Bone marrow (tissue), 2 donors: ENCODE measurements around the gene CNNM4.

Experiments
- DNase-seq, 2 donors: peaks; one replicate each; lab custom pipeline; 2025; lab: John Stamatoyannopoulos, UW

The CNNM4 gene

DNA sequence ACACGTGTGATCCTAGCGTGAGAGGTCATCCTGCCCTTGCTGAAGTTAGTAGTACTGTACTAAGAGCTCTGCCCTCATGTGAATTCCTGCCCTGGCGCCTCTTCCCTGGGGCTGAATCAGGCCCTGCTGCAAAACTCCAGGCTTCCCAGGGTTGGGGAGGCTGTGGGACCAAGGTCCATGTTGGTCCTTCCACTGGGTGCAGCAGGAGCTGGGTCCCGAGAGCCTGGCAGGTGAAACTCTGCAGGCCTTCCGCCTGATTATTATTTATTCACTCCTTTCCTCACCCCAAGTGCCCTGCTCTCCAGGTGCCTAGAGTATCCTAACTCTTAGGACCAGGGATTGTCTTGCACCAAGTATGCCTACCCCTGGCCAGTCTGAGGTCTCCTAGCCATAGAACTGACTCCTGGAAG is 50.1 kb downstream of the CNNM4 start:
- no peak for DNase-seq

DNA sequence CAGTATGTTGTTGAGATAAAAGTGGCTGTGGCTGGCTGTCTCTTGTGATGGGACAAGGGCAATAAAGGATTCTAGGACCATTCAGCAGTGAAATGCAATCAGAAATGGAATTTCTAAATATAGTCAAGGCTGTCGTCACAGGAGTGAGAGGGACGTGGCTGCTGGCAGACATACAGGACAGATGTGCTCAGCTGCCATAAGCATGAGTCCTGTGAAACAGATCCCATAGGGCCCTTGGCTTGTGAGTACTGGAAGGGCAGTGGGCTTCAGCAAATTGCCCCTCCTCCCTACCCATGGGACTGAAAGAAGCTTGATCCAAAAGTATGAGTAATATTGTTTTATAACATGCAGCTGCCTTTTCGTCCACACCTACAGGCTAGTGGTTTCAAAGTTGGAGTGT is 51.2 kb downstream of the CNNM4 start:
- no peak for DNase-seq

DNA sequence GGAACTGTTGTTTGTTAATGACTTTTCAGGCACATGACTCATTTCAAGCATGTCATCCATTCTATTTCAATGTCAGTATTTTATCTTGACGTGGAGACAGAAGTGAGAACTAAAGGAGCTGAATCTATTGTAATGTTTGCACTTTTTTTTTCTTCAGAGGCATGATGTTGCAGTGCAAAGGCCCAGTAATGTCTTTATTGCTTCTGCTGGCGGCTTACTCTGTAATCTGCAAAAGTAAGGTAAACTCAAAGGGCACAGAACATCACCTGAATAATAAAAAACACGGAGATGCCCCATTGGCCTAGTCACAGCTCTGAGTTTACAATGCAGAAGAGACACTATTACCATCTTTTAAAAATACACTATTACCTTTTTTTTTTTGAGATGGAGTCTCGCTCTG is 53.0 kb downstream of the CNNM4 start:
- no peak for DNase-seq

DNA sequence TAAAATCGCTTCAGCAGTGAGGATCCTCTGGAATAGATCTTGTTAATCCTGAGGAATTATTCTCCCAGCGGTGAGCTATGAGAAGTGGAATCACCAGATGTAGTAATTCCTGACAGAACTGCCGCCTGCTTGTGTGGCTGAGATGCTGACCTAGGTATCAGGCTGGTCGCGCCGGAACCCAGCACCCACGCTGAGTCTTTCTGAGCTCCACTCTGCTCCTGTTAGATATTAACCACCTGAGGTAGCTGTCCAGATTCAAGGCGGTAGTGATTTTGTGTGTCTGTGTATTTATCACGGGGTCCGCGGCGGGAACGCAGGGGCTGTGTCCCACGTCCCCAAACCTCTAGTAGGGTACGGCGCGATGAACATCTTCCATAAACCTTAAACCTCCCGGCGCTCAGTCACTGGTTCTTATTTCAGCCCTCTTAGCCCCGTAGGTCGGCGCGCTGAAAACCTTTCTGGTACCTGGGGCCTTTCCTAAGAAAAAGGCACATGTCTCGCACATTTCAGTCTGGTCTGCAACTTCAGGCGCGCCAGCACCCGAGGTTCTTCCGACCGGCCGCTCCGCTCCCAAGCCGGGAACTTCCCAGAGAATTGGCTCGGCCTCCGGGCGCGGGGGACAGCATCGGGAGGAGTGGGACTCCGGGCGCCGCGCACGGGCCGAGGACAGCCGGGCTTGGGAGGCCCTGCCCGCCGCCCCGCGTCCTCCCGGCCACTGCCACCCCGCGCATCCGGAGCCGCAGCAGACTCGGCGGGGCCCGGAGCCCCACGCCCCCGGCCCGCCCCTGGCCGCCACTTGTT is 54.8 kb downstream of the CNNM4 start:
- DNase-seq: peak in 1 of 2 donors; percentile 25

DNA sequence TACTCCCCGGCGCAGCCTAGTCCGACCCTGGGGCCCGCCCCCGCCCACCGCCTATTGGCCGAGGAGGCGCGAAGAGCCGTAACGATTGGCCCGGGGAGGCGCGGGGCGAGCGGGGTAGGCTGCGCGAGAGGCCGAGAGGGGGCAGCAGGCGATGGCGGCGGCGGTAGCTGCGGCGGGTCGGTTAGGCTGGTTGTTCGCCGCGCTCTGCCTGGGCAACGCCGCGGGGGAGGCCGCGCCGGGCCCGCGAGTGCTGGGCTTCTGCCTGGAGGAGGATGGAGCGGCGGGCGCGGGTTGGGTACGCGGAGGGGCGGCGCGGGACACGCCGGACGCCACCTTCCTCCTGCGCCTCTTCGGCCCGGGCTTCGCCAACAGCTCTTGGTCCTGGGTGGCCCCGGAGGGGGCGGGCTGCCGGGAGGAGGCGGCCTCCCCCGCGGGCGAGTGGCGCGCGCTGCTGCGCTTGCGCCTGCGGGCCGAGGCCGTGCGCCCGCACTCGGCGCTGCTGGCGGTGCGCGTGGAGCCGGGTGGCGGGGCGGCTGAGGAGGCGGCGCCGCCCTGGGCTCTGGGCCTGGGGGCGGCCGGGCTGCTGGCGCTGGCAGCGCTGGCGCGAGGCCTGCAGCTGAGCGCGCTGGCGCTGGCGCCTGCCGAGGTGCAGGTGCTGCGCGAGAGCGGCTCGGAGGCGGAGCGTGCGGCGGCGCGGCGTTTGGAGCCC is 55.6 kb downstream of the CNNM4 start, which contains the start of gene CNNM3:
Gene CNNM3, plus strand, starts transcription at position 142 of the 709 bp plus-strand sequence. Its CDS starts 10 bp downstream, at position 152.
- DNase-seq: peak; percentile 76 to 86

DNA sequence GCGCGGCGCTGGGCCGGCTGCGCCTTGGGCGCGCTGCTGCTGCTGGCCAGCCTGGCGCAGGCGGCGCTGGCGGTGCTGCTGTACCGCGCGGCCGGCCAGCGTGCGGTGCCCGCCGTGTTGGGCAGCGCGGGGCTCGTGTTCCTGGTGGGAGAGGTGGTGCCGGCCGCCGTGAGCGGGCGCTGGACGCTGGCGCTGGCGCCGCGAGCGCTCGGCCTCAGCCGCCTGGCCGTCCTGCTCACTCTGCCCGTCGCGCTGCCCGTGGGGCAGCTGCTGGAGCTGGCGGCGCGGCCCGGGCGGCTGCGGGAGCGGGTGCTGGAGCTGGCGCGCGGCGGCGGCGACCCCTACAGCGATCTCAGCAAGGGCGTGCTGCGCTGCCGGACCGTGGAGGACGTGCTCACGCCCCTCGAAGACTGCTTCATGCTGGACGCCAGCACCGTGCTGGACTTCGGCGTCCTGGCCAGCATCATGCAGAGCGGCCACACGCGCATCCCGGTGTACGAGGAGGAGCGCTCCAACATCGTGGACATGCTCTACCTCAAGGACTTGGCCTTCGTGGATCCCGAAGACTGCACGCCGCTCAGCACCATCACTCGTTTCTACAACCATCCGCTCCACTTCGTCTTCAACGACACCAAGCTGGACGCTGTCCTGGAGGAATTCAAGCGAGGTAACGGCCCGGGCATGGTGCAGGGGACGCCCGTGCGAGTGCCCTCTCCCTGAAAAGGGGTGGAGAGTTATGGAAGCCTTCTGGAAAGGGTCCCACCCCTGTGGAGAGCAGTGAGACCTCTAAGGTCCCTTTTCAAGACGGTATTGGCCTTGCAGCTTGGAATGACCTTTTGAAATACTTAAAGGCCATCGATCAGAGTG is 56.4 kb downstream of the CNNM4 start:
- no peak for DNase-seq

DNA sequence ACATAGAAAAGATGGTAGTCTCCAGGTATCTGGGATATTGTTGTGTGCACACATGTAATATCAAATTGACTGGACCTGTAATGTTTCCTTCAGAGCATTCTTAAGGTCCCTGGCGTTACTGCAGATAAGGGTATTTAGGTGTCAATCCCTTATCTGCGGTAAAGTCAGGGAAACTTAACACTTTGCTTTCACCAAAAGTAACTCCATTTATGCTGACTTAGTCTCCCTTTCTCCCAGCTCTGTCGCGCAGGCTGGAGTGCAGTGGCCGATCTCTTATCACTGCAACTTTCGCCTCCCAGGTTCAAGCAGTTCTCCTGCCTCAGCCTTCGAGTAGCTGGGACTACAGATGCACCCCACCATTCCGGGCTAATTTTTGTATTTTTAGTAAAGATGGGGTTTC is 57.2 kb downstream of the CNNM4 start:
- no peak for DNase-seq

DNA sequence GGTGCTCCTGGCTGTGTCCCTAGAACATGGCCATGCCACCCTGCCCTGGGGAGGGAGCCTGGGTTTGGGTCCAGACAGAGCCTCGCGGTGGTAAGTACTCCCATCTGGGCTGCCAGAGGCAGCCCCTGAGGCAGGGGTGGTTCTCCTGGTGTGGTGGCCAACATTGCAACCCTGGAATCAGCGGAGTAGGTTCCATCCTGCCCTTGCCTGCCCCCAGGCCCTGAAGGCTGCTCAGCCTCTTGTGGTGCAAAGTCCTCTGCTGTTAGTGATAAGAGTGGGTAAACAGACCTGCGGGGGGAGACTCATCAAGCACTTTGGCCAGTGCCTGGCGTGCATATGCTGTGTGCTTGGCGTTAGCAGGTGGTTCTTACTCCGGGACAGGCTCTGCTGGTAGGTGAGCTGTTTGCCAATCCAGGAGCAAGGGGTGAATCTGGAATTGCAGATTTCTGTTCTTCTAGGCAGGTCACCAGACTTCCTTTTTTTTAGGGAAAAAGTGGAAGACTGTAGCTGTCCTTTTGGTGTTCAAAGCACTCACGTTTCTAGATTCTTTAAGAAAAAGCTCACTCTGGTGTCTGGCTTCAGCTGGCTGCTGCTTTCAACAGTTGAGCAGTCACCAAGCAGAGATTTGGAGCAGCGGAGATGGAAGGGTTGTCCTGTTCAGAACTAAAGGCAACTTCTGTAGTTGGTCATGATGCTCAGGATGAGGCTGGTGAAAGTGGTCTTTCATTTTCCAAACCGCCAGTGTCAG is 58.6 kb downstream of the CNNM4 start:
- DNase-seq: no peak

DNA sequence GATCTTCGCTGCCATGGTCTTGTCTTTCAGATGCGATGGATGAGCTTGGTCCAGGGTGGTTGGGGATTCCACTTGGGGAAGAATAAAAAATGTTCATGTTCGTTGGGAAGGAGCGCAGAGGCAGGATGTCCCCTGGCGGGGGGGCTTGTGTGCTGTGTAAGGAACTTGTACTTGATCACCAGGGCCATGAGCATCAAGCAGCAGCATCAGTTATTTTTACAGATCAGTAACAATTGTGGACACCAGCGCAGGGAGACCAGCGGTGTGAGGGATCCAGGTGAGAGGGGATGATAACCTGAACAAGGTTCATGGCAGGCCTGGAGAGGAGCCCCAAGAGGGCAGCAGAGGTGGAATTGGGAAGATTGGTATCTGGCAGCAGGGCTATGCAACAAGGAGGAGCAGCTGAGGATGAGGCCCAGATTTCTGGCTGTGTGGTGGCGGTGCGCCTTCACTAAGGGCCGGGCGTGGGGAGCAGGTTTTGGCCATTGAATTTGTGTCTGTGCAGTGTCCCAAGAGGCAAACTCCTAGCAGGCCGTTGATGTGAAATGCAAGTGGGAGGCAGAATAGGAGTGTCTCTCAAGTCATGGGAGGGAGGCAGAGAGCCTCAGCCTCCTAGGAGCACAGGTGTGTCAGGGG is 59.3 kb downstream of the CNNM4 start:
- DNase-seq: no peak

DNA sequence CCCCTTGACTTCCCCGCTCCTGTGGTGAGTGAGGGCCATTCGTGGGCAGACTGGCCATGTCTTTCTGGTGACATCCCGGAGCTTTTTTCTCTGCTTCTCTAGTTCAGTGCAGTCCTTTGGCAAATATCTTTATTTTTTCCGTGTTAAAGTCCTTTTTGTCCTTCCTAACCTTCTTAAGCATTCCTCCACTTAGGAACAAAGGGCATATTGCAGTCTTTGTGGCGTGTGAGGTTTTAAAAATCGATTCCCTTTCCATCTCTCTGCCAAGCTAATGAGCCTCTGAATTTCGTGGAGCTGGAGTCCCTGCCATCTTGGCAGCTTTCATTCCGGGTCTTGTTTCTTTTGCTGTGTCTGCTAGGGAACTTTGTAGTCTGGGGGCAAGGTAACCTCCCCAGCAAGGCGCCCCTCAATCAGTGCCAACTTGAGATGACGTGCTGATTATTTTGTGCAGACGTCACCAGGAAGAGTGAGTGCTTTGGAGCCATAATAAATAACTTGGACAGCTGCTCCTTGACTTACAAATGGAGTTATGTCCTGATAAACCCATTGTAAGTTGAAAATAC is 60.5 kb downstream of the CNNM4 start:
- no peak for DNase-seq

DNA sequence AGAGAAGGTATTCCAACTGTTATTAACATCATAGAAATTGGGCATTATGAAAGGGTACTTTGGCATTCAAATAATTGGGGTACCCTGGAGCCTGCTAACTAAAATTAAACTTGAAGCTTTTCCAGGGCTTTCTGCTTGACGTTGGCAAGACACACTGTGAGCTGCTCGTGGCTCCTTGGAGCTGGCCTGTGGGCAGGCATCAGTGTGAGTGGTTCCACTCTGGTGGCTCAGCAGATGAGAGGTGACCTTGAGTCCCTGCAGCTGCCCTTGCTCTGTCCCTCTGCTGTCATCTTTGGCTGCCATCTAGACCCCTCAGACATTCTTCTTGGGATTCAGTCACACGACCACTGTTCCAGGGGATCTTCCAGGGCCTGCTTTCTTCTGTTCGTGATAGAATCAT is 62.1 kb downstream of the CNNM4 start:
- DNase-seq: no peak

DNA sequence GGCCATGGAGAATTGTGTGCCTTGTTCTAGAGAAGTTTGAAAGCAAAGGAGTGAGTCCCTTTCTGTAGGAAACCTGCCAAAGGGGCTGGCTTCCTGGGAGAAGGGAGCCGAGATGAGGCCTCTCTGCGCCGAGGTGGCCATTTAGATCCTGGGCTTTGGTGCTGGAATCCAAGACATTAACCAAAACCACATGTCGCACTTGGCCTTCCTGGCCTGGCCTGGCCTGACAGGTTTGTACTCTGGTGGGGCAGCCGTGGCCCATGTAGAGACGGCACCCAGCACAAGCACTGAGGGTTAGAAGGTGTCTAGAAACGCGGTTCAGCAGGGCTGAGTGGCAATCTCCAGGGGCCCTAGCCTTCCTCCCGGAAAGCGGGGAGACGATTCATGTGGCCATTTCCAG is 62.5 kb downstream of the CNNM4 start:
- no peak for DNase-seq

DNA sequence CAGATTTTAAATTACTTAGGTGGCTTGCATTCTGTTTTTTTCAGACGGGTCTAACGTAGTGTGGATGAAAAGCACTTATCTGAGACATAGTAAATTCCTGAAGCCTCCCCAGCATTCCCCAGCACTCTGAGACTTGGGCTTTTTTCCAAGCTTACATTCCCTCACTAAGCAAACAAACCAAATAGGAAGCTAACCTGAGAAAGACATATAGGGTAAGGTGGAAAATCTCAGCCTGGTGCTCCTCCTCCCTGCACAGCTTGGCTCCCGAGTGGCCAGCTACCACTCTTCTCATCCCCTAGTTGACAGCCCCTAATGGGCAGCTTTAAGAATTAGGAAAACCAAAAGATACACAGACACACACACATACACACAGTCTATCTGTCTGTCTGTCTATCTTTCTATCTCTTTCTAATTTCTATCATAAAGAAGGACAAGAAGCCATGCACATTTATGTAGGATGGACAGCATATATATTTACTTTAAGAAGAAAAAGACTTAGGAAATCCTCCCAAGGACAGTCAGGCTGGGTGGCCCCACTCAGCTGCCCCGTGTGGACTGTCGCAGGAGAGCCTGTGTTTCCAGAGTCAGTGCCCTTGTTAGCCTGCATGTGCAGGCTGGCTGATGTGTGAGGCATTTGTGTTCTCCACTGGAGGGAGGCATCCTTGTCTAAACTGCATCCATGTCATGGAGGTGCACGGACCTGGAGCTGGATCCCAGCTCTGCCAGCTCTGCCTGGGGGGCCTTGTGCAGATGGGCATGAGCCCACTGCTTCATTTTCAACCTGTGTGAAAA is 63.6 kb downstream of the CNNM4 start:
- no peak for DNase-seq

DNA sequence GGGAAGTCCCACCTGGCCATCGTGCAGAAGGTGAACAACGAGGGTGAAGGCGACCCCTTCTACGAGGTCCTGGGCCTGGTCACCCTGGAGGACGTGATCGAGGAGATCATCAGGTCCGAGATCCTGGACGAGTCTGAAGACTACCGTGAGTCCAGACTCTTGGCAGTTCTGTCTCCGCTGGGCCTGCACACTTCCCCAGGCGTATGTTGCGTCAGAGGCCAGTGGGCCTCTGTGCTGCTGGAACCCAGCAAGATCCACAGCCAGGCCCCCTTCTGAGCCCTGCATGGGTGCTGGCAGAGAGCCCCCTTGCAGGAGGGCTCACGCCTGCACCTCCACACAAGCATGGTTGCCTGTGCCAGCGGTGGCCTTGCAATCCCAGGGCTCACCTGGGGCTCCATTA is 64.4 kb downstream of the CNNM4 start:
- DNase-seq: no peak

DNA sequence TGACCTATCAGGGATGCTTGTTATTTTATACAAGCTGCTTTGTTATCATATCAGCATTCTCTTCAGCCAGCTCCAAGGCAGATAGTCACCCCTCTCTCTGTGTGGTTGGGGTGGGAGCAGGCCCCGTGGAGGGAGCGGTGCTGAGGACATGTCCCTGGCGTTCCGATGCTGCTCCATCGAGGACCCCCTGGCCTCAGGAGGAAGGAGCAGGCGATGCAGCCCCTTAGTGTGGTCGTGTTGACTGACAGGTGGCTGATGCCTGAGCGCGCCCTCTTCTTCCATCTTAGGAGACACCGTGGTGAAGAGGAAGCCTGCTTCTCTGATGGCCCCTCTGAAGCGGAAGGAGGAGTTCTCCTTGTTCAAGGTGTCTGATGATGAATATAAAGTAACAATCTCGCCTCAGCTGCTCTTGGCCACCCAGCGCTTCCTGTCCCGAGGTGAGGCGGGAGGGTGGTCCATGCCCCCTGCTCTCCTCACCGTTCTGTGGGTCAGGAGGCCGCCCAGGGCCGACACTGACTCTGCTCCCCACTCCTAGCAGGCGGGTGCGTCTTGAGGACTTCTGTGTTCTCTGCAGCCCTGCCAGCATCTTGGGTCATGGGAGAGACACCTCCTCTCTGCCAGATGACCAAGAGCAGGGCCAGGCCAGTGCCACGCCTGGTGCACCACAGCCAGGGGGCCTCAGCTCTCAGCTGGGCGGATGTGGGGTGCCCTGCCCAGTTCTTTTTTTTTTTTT is 66.0 kb downstream of the CNNM4 start:
- DNase-seq: no peak

DNA sequence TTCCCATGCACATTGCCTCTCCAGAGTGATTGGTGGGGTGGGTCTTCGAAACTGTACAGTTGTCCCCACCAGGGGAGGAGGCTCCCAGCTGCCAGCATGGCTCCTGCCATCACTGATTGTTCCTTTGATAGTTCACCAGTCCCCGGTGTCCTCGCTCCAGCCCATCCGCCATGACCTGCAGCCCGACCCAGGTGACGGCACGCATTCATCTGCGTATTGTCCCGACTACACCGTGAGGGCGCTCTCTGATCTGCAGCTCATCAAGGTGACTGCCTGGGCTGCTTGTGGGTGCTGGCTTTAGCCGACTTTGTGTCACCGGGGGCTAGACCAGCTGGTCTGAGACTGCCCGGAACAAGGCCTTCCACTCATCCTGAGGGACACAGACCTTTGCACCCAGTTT is 67.7 kb downstream of the CNNM4 start:
- DNase-seq: no peak

DNA sequence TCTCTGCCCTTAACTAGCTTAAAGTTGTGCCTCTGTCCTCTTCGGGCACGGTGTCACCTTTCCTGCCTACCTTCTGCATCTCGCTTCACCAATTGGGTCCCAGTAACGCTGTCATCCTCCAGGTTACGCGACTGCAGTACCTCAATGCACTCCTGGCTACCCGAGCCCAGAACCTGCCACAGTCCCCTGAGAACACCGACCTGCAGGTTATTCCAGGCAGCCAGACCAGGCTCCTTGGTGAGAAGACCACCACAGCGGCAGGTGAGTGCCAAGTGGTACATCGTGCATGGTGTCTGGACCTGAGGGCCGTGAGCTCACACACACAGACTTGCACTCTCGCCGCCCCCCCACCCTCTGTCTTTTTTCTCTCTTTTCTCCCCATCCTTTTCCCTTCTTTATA is 68.2 kb downstream of the CNNM4 start:
- no peak for DNase-seq

DNA sequence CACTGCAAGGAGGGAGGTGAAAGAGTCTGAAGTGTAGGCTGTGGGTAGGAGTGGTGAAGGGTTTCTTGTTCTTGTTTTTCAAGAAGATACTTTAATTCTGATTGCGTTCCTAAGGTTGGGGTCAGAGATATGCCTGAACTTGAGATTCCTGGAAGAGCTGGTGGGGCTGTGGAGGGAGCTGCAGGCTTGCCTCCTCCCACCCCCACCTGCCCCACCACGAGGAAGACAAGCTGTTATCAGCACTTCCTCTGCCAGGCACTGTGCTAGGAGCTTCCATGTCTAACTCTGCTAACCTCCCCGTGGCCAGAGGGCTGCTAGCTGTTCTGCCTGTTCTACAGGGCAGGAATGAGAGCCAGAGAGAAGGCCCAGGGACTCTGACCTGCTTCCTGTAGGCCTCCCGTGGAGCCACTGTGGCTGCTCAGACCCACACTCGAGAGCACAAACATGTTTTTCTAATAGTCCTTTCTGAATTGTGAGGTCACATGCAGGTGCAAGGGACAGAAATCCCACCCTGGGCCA is 69.4 kb downstream of the CNNM4 start:
- DNase-seq: no peak

DNA sequence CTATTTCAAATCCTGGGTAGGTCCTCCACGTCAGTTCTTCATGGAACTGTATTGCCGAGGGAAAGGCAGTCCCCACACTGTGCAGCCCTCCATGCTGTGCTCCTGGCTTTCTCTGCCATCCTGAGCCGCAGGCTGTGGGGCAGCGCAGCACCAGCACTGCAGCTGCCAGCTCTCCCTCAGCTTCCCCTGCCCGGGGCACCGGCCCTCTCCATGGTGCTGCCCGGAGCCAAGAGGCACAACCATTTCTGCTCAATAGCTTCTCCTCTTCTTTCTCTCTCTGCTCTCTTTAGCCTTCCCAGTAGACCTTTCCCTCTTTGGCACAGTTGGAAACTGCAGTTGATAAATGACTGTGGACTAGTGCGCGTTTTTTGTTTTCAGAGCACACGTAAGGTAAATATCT is 71.0 kb downstream of the CNNM4 start:
- DNase-seq: no peak
